Chondrocyte (in vitro differentiated cells): ENCODE data around the gene HOXB5. TPM values are rescaled to one million over a fixed set of nuclear protein-coding genes. Genes with fewer than 3 reads are reported as not detected.

Experiments used
- DNase-seq: peaks from one replicate; pipeline ENCODE4 v3.0.0; 2021; ENCODE audit warnings: mixed read lengths, low spot score
- H3K27ac Mint-ChIP-seq: one replicate; pipeline ENCODE4 v1.8.0; 2021; ENCODE audit warnings: mild to moderate bottlenecking, moderate library complexity, mixed read lengths; ENCODE audit not compliant: unreplicated experiment
- H3K27me3 Mint-ChIP-seq: 2 replicates; pipeline ENCODE4 v1.8.0; 2021; ENCODE audit warnings: low read depth, mixed read lengths
- H3K36me3 Mint-ChIP-seq: 2 replicates; pipeline ENCODE4 v1.8.0; 2021; ENCODE audit warnings: low read depth, mixed read lengths
- H3K4me1 Mint-ChIP-seq: 2 replicates; pipeline ENCODE4 v1.8.0; 2021; ENCODE audit warnings: low read depth, mild to moderate bottlenecking, mixed read lengths
- H3K4me3 Mint-ChIP-seq: one replicate; pipeline ENCODE4 v1.8.0; 2021; ENCODE audit warnings: mild to moderate bottlenecking, moderate library complexity, mixed read lengths; ENCODE audit not compliant: unreplicated experiment
- H3K9me3 Mint-ChIP-seq: 2 replicates; pipeline ENCODE4 v1.8.0; 2021; ENCODE audit warnings: low read depth, mixed read lengths
- total RNA-seq: library from RNA; stranded (reverse); gene quantifications from 3 replicates; pipeline ENCODE4 v1.2.1, GENCODE V29; 2021
- TF ChIP-seq, protein P1 (sequence below): fragments of 200-600 bp; sonication (generic); IDR thresholded peaks from 2 replicates; pipeline ENCODE4 v1.5.0; 2021; ENCODE audit warnings: antibody characterized with exemption, mild to moderate bottlenecking, moderate library complexity

Gene HOXB5
- total RNA-seq, 1 donor from 2014 or later: not detected

DNA sequence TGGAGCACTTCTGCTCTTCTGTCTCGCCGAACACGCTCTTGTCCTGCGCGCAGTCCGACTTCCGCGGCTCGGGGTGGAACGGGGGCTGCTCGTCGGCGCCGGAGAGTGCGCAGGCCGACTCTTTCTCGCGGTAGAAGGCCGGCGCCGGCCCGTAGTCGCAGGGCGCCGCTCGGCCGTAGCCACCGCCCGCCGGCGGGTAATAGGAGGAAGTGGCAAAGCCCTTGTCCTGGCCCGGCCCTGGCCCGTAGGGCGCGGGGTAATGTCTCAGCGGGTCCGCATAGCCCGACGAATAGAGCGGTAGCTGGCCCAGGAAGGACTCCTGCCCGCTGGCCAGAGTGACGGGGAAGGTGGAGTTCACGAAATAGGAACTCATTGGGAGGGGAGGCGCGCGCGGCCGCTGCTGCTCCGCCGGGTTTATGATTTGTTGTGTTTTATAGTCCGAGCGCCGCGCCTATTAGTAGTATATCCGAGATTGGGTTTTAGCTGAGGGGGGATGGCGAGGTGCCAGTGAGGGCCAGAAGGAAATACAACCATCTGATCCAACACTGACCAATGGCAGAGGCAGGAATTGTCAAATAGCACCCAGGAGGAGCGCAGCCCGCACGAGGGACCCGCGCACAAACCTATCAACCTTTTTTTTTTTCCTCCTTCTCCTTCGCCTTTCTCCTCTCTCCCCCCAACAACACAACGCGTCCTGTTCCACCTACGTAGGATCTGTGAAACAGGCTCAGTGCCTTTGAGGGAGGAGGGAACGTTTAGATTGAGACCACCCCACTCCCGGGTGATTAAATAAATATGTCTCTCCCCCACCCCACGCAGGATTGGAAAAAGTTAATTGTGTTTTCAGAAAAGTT, 4.4 kb upstream of the HOXB5 start:
- H3K4me1 Mint-ChIP-seq: peaks cover 13% of the 10 kb centered on the region
- no peaks in the 10 kb centered on the region for H3K9me3 Mint-ChIP-seq
- H3K36me3 Mint-ChIP-seq: peaks cover 2% of the 10 kb centered on the region
- H3K4me3 Mint-ChIP-seq: peak overlapping the region; percentile 49
- DNase-seq: no peak
- TF ChIP-seq, protein P1, sequence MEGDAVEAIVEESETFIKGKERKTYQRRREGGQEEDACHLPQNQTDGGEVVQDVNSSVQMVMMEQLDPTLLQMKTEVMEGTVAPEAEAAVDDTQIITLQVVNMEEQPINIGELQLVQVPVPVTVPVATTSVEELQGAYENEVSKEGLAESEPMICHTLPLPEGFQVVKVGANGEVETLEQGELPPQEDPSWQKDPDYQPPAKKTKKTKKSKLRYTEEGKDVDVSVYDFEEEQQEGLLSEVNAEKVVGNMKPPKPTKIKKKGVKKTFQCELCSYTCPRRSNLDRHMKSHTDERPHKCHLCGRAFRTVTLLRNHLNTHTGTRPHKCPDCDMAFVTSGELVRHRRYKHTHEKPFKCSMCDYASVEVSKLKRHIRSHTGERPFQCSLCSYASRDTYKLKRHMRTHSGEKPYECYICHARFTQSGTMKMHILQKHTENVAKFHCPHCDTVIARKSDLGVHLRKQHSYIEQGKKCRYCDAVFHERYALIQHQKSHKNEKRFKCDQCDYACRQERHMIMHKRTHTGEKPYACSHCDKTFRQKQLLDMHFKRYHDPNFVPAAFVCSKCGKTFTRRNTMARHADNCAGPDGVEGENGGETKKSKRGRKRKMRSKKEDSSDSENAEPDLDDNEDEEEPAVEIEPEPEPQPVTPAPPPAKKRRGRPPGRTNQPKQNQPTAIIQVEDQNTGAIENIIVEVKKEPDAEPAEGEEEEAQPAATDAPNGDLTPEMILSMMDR: no peak
- H3K27ac Mint-ChIP-seq: no peak overlapping the region
- peaks cover 95% of the 10 kb centered on the region for H3K27me3 Mint-ChIP-seq

DNA sequence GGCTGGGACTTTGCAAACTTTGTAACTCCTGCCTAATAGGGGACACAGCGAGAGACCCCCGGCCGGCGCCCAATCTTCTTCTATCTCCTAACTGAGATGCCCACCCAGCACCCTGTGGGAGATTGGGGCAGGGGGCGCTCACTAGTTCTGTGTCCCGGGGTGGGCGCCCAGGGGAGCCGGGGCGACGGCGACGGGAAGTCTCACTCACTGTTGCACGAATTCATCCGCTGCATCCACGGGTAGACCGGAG, 3.9 kb upstream of the HOXB5 start:
- Mint-ChIP-seq H3K36me3 (peaks cover 2% of the 10 kb centered on the region), H3K27ac (no peak overlapping the region)
- no peak for DNase-seq

DNA sequence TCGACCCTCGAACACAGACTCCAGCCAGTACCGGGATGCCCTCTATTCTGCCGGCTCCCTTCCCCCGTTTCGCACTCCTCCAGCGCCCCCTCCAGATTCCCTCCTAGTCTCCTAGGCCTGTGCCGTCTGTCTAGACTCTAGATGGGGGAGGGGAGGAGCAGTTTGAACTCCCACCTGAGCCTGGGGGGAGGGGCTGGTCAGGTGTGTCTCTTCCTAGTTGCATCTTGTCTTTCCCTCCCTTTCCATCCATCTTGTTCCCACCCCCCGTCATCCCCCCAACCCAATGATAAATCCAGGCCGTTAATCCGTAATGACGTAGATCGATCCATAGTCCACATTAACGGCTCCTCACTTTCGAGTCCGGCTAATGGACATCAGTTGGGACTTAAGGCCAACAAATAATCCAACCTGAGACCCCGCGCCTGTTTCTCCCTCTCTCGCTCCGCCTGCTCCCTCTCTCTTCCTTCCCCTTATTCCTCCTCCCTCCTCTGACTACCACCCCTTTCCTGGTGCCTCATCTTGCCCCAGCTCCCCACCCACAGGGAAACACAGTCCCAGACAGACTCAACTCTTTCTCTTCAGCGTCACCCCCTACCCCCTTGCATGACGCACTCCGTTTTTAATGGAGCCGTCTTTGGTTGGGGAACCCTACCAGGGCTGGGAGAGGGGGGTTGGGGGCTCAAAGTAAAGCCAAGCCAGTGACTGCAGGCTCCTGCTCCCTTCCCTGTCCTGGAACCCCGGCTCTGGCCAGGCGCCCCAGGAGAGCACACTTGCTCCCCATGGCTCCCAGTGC, 3.4 kb upstream of the HOXB5 start:
- TF ChIP-seq, protein P1: no peak
- Mint-ChIP-seq H3K4me3 (no peak overlapping the region), H3K27ac (no peak overlapping the region), H3K36me3 (peaks cover 2% of the 10 kb centered on the region), H3K27me3 (peaks cover 94% of the 10 kb centered on the region), H3K4me1 (peaks cover 16% of the 10 kb centered on the region), H3K9me3 (no peaks in the 10 kb centered on the region)
- DNase-seq: no peak

More for the DNA sequence above, 3.9 kb upstream of the HOXB5 start:
- H3K4me1 Mint-ChIP-seq: peaks cover 16% of the 10 kb centered on the region
- H3K9me3 Mint-ChIP-seq: no peaks in the 10 kb centered on the region
- H3K27me3 Mint-ChIP-seq: peaks cover 95% of the 10 kb centered on the region
- H3K4me3 Mint-ChIP-seq: peak overlapping the region; percentile 49
- TF ChIP-seq, protein P1: no peak

DNA sequence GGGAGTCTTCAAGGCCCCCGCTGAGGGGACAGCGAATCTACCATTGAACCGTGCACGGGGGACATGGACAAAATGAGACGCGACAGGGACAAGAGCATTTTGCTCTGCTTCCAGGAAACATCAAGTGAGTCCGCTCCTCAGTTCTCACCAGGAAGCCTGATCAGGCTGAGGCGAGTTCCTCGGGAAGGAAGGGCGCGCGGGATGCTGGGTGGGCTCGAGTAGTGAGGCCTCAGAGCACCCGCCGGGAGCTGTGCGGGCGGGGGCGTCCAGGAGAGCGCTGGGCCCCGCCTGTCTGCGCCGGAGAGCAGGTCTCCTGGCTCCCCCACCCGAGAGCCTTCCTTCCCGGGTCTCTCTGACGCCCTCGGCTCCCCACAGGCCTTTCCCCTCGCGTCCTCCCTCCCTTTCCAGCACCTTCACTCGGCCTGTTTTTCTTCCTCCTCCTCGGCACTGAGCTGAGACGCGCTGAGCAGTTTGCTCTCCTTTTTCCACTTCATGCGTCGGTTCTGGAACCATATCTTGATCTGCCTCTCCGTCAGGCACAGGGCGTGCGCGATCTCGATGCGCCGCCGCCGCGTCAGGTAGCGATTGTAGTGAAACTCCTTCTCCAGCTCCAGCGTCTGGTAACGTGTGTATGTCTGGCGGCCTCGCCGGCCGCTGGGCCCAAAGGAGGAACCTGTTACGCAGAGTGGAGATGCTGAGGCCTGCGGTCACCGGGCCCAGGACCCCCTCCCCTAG, 2.6 kb upstream of the HOXB5 start:
- no peak for DNase-seq
- Mint-ChIP-seq H3K4me1 (peaks cover 16% of the 10 kb centered on the region), H3K9me3 (no peaks in the 10 kb centered on the region), H3K36me3 (peaks cover 2% of the 10 kb centered on the region), H3K27me3 (peaks cover 94% of the 10 kb centered on the region), H3K27ac (no peak overlapping the region), H3K4me3 (no peak overlapping the region)
- TF ChIP-seq, protein P1: no peak
